Fibroblast of peridontal ligament (primary cell): Measurements from ENCODE around the gene CHST8.
"Not testable (repeated sequence)": the region's sequence is repeated elsewhere in the genome, so short reads cannot be mapped to it uniquely, and the experiment has no call there.

Source experiments
- DNase-seq: peaks from one replicate; pipeline ENCODE4 v3.0.0-alpha.2; 2010; ENCODE audit errors: extremely low read depth

The CHST8 gene

DNA sequence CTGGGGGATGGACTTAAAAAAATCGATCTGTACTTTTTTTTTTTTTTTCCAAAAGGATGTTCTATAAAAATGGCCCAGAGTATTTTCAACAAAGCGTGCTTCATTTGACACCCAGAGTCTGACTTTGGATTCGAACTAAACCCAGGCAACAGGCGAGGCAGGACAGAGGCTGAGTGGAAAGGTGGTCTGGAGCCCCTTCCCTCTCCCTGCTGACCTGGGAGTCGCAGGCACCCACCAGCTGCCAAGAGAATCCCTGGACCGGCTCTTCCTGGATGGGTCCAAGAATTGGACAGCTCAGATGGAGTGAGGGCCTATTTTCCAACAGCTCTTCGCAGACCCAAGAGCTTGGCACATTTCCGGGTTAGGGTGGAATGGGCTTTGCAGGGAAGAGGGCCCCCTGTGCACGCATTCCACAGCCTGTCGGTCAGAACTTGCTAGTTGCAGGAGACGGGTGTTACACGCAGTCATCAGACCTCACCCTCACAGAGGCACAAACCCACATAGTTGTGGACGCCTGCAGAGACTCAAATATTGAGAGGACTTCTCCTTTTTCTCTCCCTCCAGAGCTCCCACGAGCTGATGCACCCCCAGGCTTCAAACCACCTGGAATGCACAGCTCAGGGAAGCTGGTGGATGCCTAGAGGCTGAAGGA is 190.1 kb downstream of the CHST8 start:
- DNase-seq: no peak

DNA sequence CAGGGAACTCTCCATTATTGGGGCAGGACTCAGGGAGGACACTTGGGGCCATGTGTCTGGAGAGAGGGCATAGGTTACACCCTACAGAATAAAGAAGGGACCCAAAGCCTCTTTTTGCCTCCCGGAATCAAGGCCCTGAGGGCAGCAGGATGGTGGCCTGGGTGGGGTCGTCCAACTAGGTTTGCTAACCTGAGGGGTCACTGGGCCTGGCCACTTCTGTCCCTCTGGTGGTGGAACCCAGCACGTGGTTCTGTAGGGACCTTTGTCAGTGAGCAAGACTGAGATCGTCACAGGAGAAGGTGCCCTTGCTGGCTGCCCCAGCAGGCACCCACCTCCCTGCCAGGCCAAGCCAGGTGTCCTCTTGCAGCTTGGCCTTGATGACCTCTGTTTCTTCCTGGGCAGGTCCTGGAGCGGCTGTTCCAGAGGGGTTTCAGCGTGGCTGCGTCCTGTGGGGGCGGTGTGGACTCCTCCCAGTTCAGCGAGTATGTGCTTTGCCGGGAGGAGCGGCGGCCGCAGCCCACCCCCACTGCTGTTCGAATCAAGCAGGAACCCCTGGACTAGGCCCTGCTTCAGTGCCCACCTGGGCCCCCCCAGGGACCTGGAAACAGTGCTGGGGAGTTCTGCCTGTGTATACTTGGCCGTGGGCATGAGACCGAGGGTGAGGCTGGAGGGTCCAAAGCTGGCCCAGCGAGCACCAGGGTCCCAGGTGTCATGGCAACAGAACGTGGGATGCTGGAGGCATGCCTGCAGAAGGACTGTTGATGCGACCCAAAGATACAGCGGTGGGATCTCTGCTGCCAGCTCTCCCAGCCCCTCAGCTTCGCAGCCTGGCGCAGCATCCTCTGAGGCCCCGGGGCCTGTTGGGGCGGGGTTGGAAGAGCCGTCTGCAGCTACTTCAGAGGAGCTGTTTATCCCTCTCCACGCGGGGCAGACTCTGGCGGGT is 190.9 kb downstream of the CHST8 start:
- no peak for DNase-seq

DNA sequence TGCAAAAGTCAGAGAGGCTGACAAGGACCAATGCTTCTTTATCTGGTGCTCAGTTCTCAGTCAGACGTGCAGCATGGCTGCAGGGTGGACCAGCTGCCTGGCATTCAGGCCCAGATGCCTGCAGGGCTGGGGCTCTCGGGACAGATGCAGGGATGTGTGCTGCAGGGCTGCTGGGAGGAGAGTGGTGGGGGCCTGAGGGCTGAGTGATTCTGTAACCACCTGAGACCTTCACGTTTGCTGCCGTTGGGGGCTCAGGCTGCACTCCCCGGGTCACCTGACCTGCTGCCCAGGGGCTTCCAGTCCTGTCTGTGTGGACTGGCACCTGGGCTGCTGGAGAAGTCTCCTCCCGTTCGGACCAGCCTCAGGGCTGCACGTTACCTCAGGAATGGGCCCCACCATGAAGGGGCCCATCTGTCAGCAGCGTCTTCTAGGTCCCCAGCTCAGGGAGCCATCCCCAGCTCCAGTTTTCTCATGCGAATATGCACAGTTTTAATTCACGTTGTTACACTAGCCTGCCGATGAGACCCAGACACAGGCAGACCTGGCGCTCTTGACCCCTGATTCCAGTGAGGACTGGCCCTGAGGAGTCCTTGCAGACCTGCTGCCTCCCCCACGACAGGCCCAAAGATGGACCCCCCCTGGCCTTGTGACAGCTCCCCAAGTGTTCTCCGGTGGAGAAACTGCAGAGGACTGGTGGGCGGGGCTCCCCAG is 191.8 kb downstream of the CHST8 start:
- DNase-seq: no peak

DNA sequence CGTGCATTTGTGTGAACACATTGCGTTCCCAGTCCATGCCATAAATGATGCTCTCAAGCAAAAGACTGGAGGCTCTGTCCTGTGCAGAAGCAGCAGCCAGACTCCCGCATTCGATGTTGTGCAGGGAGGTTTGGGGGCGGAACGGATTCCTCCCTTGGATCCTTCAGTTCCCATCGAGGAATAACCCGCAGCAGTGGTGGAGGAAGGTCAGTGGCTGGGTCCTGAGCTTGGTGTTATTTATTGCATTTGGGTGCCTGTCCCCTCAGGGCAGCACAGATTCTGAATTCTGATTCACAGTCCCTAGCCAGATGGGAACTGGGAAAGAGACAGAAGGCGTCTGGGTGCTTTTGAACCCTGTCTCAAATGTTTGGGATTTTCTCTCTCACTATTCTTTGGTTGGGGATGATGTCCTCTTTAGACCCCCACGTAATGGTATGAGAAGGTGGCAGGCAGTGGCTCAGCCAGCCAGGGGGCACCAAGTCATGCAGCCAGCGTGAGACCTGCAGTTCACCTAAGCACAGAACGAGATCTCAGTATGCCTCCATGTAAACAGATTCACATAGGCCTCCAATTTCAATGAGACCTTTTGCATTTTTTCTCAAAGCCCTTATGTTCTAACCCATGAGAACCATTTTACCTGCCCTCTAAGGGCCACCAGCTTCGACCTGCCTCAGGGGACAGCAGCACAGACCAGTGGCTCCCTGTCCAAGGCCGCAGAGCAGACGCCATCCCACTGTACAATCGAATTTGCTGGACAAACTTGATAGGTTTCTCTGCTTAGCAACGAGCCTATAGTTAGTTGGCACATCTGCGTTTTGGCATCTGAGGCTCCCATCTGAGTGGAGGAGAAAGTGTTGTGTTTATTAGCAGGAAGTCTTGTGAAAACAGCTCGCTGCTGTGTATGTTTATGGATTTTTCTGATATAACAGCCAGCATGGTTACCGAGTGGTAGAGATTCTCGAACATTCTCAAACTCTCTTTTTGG is 192.7 kb downstream of the CHST8 start:
- DNase-seq: no peak

DNA sequence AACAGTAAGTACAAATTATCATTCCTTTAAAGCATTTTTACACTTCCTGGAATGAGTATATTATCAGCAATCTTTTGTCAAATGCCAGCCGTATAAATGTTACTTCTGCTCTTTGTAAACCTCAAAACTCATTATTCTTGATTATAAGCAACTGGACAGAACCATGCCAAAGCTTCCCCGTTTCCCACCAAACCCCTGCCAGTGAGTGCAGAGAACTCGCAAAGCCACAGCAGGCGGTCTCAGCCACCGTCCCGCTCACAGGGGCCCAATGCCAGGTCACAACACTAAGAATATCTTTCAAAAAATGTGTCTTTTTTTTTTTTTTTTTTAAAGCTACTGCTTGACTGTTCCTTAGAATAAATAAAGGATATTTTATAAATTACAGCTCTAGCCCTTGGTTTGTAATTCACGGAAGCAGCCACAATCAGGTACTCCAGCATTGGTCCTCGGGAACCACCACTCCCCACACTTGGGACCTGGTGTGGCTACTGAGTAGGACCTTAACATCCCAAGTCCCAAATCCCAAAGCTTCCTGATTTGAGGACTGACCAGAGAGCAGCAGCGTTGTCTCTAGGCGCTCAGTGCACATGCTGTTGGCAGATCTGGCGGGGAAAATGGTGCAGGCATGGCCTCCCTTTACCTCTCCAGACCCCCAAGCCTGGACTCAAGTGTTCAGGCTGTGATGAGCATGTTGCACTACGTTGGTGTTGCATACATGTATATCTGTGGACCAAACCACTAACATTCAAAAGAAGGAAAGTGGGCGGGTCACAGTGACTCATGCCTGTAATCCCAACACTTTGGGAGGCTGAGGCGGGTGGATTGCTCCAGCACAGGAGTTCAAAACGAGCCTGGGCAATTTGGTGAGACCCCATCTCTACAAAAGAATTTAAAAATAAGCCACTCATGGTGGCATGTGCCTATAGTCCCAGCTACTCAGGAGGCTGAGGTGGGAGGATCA is 193.9 kb downstream of the CHST8 start:
- DNase-seq: peak; percentile 34

DNA sequence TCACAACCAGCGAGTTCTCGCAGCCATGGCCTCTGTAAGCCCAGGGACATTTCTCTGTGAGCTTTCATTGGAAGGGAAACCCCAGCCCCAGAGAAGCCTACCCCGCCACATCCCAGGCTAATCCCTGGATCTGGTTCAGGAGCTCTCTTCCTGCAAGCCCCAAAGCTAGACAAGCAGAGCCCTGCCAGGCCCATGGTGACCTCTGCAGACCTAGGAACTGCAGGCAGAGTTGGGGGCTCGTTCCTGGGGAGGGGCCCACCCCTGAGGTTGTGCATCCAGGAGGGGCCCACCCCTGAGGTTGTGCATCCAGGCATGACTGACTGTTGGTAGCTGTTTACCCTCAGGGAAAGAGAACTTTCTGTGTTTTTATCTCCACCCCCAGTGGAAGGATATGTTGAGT is 196.7 kb downstream of the CHST8 start:
- DNase-seq: no peak

DNA sequence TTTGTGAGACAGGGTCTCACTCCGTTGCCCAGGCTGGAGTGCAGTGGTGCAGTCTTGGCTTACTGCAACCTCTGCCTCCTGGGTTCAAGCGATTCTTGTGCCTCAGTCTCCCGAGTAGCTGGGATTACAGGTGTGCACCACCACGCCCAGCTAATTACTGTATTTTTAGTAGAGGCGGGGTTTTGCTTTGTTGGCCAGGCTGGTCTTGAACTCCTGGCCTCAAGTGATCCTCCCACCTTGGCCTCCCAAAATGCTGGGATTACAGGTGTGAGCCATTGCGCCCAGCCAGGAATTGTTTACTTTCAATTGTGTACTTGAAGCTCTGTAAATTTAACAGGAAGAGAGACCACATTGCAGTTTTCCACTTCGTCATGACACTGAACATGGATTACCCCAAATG is 197.3 kb downstream of the CHST8 start:
- DNase-seq: not testable (repeated sequence)

DNA sequence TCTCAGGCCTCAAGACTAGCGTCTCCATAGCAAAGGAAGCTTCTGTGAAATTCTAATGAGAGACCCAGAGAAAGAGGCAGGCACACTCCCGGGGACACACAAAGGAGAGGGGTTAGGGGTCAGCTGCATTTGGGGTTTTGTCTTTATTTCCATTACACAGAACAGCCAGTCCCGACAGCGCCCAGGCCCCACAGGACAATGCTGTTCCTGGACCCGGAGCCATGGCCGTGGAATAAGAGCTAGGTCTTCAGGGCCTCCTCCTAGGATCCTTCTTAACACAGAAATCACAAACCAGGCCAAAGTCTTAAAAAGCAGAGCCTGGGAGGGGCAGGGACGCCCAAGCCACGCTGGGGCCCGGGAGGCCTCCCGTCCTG is 197.7 kb downstream of the CHST8 start:
- no peak for DNase-seq

DNA sequence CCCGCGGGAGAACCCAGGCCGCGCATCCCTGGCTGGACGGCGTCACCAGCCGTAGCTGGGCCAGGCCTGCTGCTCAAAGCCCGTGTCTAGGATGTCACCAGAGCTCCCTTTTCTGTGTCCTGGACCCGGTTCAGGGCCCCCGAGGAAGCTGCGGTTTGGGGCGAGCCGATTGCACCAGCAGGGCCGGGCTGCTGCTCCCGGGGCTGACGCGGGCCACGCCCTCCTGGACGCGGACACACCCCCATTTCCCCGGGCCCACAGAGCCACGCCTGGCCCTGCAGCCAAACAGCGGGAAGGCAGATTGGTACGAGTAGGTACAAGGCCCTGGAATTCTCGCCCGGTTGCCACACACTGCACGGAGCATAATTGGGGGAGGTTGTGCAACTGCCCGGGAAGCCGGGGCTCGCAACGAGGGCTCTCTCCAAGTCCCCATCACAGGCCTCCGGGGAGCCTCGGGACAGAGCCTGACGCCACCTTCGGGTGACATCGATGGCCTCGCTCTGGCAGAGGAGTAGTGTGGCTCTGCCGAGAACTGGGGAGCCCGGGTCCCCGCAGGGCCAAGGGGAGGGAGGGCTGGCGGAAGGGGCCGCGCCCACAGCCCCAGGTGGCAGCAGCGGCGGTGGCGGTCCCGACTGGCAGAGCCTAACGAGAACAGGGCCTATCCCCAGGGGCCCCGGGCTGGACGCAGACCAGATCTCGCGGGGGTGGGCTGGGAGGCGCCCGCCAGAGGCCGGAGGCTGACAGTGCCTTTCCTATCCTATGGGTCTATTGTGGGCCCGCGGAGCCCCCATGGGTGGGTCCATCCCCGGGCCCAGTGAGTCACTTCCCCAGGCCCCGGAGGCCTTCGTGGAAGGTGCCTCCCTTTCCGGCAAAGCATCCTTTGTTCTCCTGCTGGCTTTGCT is 198.4 kb downstream of the CHST8 start:
- peak; percentile 48 for DNase-seq

DNA sequence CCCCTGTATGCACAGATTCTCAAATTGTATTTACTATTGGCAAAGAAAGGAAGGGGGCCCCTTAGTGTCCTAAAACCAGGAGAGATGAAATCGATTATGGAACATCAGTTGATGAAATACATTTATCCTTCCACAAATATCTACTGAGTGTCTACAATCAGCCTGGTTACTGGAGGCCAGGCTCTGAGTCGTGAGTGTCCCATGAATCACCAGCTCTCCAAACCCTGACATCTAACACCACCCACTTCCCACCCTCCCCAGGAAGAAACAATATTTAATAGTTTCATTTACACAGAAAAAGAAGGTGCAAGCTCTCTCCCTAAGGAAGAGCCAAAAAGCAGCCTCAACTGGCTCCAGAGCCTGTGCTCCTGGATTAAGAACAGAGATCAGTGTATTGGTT is 200.1 kb downstream of the CHST8 start:
- DNase-seq: no peak
